Caco-2 (cell line): ENCODE results near the gene MSLN. TPM values are rescaled to one million over a fixed set of nuclear protein-coding genes. Genes with fewer than 3 reads are reported as not detected.
A peak's percentile ranks its signal among the peaks of the same experiment; 100 is the strongest.

ENCODE experiments used
- BruUV-seq: library from RNA; stranded (reverse); fragments of 400-500 nt; replicated peaks from 2 replicates; lab custom pipeline; 2021; lab: Mats Ljungman, UMichigan
- CTCF ChIA-PET: fragments of 300-600 bp; sonication (Branson Sonifier 250); formaldehyde crosslinking; loops from one replicate; lab custom pipeline; 2022; ENCODE audit warnings: antibody characterized with exemption; lab: Charles Lee
- POLR2A ChIA-PET: fragments of 300-600 bp; sonication (Branson Sonifier 250); formaldehyde crosslinking; loops from one replicate; lab custom pipeline; 2022; ENCODE audit warnings: antibody characterized with exemption; lab: Charles Lee
- DNase-seq, 2 experiments: peaks; one replicate each; pipeline versions ENCODE4 v3.0.0 to v3.0.0-alpha.2; 2020 to 2022
- H3K27me3 ChIP-seq: replicated peaks from 2 replicates; pipeline ENCODE4 v1.6.0; 2011; ENCODE audit warnings: low read length; ENCODE audit not compliant: control insufficient read depth, insufficient read depth
- H3K36me3 ChIP-seq: 2 replicates; pipeline ENCODE4 v1.5.1; 2011; ENCODE audit warnings: low read length; ENCODE audit not compliant: control insufficient read depth, insufficient read depth
- H3K4me1 ChIP-seq: fragments of 250-450 bp; sonication (Bioruptor Pico); 2 replicates; pipeline ENCODE4 v1.5.1; 2020; ENCODE audit warnings: mild to moderate bottlenecking
- H3K4me3 ChIP-seq: 2 replicates; pipeline ENCODE4 v1.5.1; 2011; ENCODE audit warnings: low read depth, mild to moderate bottlenecking, control low read depth, low read length
- H3K9me3 ChIP-seq: fragments of 250-450 bp; sonication (Bioruptor Pico); 2 replicates; pipeline ENCODE4 v1.5.1; 2020; ENCODE audit warnings: mild to moderate bottlenecking, moderate library complexity
- H3K27ac Mint-ChIP-seq: one replicate; pipeline ENCODE4 v1.8.0; 2022; ENCODE audit warnings: mixed read lengths; ENCODE audit not compliant: unreplicated experiment
- H3K27me3 Mint-ChIP-seq: one replicate; pipeline ENCODE4 v1.8.0; 2022; ENCODE audit warnings: mixed read lengths; ENCODE audit not compliant: insufficient read depth, unreplicated experiment
- H3K36me3 Mint-ChIP-seq: one replicate; pipeline ENCODE4 v1.8.0; 2022; ENCODE audit warnings: mild to moderate bottlenecking, mixed read lengths; ENCODE audit not compliant: insufficient read depth, unreplicated experiment
- H3K4me1 Mint-ChIP-seq: one replicate; pipeline ENCODE4 v1.8.0; 2022; ENCODE audit warnings: low read depth, mixed read lengths; ENCODE audit not compliant: unreplicated experiment
- H3K4me3 Mint-ChIP-seq: one replicate; pipeline ENCODE4 v1.8.0; 2022; ENCODE audit warnings: mild to moderate bottlenecking, moderate library complexity, mixed read lengths; ENCODE audit not compliant: unreplicated experiment
- H3K9me3 Mint-ChIP-seq: one replicate; pipeline ENCODE4 v1.8.0; 2022; ENCODE audit warnings: mixed read lengths; ENCODE audit not compliant: unreplicated experiment
- intact Hi-C: fragments of 100-400 bp; cut with micrococcal nuclease; formaldehyde crosslinking; loops from one replicate; pipeline ENCODE4 v1.10.0; 2022; ENCODE audit not compliant: unreplicated experiment
- total RNA-seq: library from RNA; stranded (reverse); gene quantifications from 2 replicates; pipeline ENCODE4 v1.2.3, GENCODE V29; 2022
- TF ChIP-seq, protein P1 (sequence below), 2 experiments: fragments of 200-600 bp in 1 of 2; IDR thresholded peaks; 1 replicate in 1 of 2; 2 replicates in 1 of 2; pipeline versions ENCODE4 v1.5.1 to v1.8.0; 2011 to 2022; ENCODE audit warnings: antibody characterized with exemption in 1 of 2, control low read depth in 1 of 2, inconsistent platforms in 1 of 2, low read depth in 1 of 2, low read length in 1 of 2, mild to moderate bottlenecking in 1 of 2, moderate library complexity in 1 of 2; ENCODE audit not compliant: insufficient read depth in 1 of 2, severe bottlenecking in 1 of 2, unreplicated experiment in 1 of 2

MSLN gene
- total RNA-seq, 1 experiment from 2014 or later, result 0.36 TPM

DNA sequence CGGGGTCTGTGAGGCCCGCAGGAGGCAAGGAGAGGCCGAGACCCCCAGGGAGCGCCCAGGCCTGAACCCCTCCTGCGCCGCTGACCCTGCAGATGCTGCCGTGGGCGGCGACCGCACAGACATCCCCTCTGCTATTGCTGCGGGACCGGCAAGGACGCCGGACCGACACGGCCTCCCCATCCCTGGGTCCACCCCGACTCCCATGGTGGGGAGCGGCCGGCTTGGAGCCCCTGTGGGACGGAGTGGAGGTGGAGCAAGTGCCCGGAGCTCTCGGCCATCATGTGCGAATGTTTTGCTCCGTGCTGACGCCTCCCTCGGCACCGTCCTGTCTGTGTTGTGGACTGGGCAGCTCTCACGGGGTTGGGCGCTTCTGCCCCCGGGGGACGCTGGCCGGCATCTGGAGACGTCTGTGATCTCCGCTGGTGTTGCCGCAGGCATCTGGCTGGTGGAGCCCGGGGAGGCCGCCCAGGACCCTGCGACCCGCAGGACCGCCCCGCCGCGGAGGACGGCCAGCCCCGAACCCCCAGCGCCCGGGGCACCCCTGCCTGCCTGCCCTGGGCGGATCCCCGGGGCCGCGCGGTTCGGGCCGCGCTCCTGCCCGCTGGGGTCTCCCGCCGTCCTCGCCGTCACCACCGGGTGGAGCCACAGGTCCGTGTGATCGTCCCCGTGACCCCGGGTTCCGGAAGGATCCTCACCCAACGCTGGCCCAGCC lies 52.8 kb downstream of the MSLN start:
- Histone ChIP-seq H3K27me3 (no peaks in the 10 kb centered on the region), H3K4me3 (peak overlapping the region; percentile 25), H3K9me3 (no peaks in the 10 kb centered on the region), H3K36me3 (no peaks in the 10 kb centered on the region), H3K4me1 (peaks cover 14% of the 10 kb centered on the region)
- TF ChIP-seq, protein P1, sequence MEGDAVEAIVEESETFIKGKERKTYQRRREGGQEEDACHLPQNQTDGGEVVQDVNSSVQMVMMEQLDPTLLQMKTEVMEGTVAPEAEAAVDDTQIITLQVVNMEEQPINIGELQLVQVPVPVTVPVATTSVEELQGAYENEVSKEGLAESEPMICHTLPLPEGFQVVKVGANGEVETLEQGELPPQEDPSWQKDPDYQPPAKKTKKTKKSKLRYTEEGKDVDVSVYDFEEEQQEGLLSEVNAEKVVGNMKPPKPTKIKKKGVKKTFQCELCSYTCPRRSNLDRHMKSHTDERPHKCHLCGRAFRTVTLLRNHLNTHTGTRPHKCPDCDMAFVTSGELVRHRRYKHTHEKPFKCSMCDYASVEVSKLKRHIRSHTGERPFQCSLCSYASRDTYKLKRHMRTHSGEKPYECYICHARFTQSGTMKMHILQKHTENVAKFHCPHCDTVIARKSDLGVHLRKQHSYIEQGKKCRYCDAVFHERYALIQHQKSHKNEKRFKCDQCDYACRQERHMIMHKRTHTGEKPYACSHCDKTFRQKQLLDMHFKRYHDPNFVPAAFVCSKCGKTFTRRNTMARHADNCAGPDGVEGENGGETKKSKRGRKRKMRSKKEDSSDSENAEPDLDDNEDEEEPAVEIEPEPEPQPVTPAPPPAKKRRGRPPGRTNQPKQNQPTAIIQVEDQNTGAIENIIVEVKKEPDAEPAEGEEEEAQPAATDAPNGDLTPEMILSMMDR (IDR thresholded peaks at IDR 0.05; ENCODE audit: insufficient read depth in 1 of 2, low read depth in 1 of 2, low read length in 1 of 2, severe bottlenecking in 1 of 2, unreplicated experiment in 1 of 2), result peak; percentile 62 to 72
- H3K9me3 Mint-ChIP-seq, result no peaks in the 10 kb centered on the region
- intact Hi-C loops, result loop anchor here (1.0 kb wide), 1 partner anchor 242 kb away; no protein-coding TSS in a partner anchor
- H3K4me1 Mint-ChIP-seq, result no peaks in the 10 kb centered on the region
- peak overlapping the region; percentile 58 for H3K4me3 Mint-ChIP-seq
- H3K36me3 Mint-ChIP-seq, result peaks cover 12% of the 10 kb centered on the region
- DNase-seq, result peak; percentile 59 to 74
- BruUV-seq, result no TSS peak
- ChIA-PET CTCF (interaction anchor here (0.6 kb wide), 1 partner anchor 1151 kb away, joined by 6 read pairs; the partner anchor contains the start of gene RPS2), POLR2A (interaction anchor here (0.6 kb wide), 1 partner anchor 67 kb away, joined by 3 read pairs; no protein-coding TSS in a partner anchor)
- H3K27me3 Mint-ChIP-seq, result no peaks in the 10 kb centered on the region
- H3K27ac Mint-ChIP-seq, result no peak overlapping the region

GRCh38 chr16:813916-814412 lies 53.4 kb downstream of the MSLN start:
- no peak for DNase-seq
- Mint-ChIP-seq H3K9me3 (no peaks in the 10 kb centered on the region), H3K27me3 (no peaks in the 10 kb centered on the region), H3K4me1 (no peaks in the 10 kb centered on the region), H3K4me3 (peak overlapping the region; percentile 58), H3K36me3 (peaks cover 12% of the 10 kb centered on the region), H3K27ac (no peak overlapping the region)
- TF ChIP-seq, protein P1 (IDR thresholded peaks at IDR 0.05; ENCODE audit: insufficient read depth in 1 of 2, low read depth in 1 of 2, low read length in 1 of 2, severe bottlenecking in 1 of 2, unreplicated experiment in 1 of 2), result peak in 1 of 2 experiments; percentile 2
- POLR2A ChIA-PET, result no interaction called here
- H3K27me3 ChIP-seq, result no peaks in the 10 kb centered on the region
- peaks cover 14% of the 10 kb centered on the region for H3K4me1 ChIP-seq
- no peak overlapping the region for H3K4me3 ChIP-seq
- no peaks in the 10 kb centered on the region for H3K36me3 ChIP-seq
- CTCF ChIA-PET, result no interaction called here
- no peaks in the 10 kb centered on the region for H3K9me3 ChIP-seq
- BruUV-seq, result no TSS peak
- intact Hi-C loops, result loop anchor here (1.0 kb wide), 1 partner anchor 241 kb away; no protein-coding TSS in a partner anchor

DNA sequence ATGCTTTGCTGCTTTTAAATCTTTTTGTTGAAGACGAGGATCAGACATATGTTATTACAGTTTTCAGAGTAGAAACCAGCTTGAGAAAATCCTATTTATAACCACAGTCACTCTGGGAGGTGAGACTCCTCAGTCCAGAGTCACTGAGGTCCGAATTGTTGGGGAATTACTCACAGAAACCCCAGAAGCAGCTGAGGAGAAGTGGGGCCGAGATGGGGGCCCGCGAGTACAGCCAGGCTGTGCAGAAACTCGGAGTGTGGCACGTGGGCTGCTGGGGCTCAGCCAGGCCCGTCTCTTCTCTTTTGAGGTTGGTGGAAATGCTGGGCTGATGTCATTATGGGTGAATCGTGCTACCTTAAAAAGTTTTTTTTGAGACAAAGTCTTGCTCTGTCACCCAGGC lies 54.4 kb downstream of the MSLN start:
- H3K27ac Mint-ChIP-seq, result no peak overlapping the region
- H3K9me3 Mint-ChIP-seq, result no peaks in the 10 kb centered on the region
- BruUV-seq, result no TSS peak
- TF ChIP-seq, protein P1 (IDR thresholded peaks at IDR 0.05; ENCODE audit: insufficient read depth in 1 of 2, low read depth in 1 of 2, low read length in 1 of 2, severe bottlenecking in 1 of 2, unreplicated experiment in 1 of 2), result no peak
- H3K36me3 Mint-ChIP-seq, result peaks cover 12% of the 10 kb centered on the region
- Histone ChIP-seq H3K9me3 (no peaks in the 10 kb centered on the region), H3K36me3 (no peaks in the 10 kb centered on the region), H3K4me1 (peaks cover 14% of the 10 kb centered on the region), H3K27me3 (no peaks in the 10 kb centered on the region), H3K4me3 (no peak overlapping the region)
- intact Hi-C loops, result no loop called here
- no peak overlapping the region for H3K4me3 Mint-ChIP-seq
- ChIA-PET CTCF (interaction anchor here (0.7 kb wide), 1 partner anchor 20 kb away, joined by 4 read pairs; no protein-coding TSS in a partner anchor), POLR2A (no interaction called here)
- no peaks in the 10 kb centered on the region for H3K4me1 Mint-ChIP-seq
- H3K27me3 Mint-ChIP-seq, result no peaks in the 10 kb centered on the region
- DNase-seq, result no peak
